Activated CD4-positive, alpha-beta memory T cell treated with anti-CD3 and anti-CD28 coated beads for 36 hours (primary cell): ENCODE data around the gene HERC3. TPM values are rescaled to one million over a fixed set of nuclear protein-coding genes. Genes with fewer than 3 reads are reported as not detected.

Experiments used
- CTCF ChIA-PET: fragments of 350-600 bp; sonication (Branson Sonifier 250); formaldehyde crosslinking; loops from one replicate; lab custom pipeline; 2021; ENCODE audit warnings: antibody characterized with exemption, inconsistent platforms; lab: Charles Lee
- POLR2A ChIA-PET: fragments of 350-600 bp; sonication (Branson Sonifier 250); formaldehyde crosslinking; loops from one replicate; lab custom pipeline; 2021; ENCODE audit warnings: antibody characterized with exemption; lab: Charles Lee
- DNase-seq: peaks from one replicate; pipeline ENCODE4 v3.0.0-alpha.2; 2020
- H3K27ac Mint-ChIP-seq: one replicate; pipeline ENCODE4 v1.8.0; 2021; ENCODE audit warnings: mixed read lengths
- H3K27me3 Mint-ChIP-seq: one replicate; pipeline ENCODE4 v1.8.0; 2021; ENCODE audit warnings: mixed read lengths
- H3K36me3 Mint-ChIP-seq: one replicate; pipeline ENCODE4 v1.8.0; 2021; ENCODE audit warnings: mixed read lengths
- H3K4me1 Mint-ChIP-seq: one replicate; pipeline ENCODE4 v1.8.0; 2021; ENCODE audit warnings: low read depth, mixed read lengths
- H3K4me3 Mint-ChIP-seq: one replicate; pipeline ENCODE4 v1.8.0; 2021; ENCODE audit warnings: mild to moderate bottlenecking, mixed read lengths
- H3K9me3 Mint-ChIP-seq: one replicate; pipeline ENCODE4 v1.8.0; 2021; ENCODE audit warnings: mixed read lengths
- intact Hi-C: fragments of 100-400 bp; cut with micrococcal nuclease; formaldehyde crosslinking; loops from one replicate; pipeline ENCODE4 v1.15.1; 2023
- total RNA-seq, 2 experiments: library from RNA; stranded (reverse); gene quantifications; one replicate each; pipeline ENCODE4 v1.2.3, GENCODE V29; 2021

Gene HERC3
- total RNA-seq, 2 experiments from 2014 or later: 29.0 to 30.2 TPM

GRCh38 chr4:88610771-88611170 lies 18.5 kb downstream of the HERC3 start:
- peak overlapping the region; percentile 77 for H3K27ac Mint-ChIP-seq
- H3K27me3 Mint-ChIP-seq: no peaks in the 10 kb centered on the region
- H3K9me3 Mint-ChIP-seq: peaks cover 2% of the 10 kb centered on the region
- peaks cover 74% of the 10 kb centered on the region for H3K4me1 Mint-ChIP-seq
- intact Hi-C loops: loop anchor here (5.0 kb wide), 2 partner anchors 37 to 192 kb away; no protein-coding TSS in a partner anchor
- H3K4me3 Mint-ChIP-seq: no peak overlapping the region
- peaks cover 39% of the 10 kb centered on the region for H3K36me3 Mint-ChIP-seq
- CTCF ChIA-PET: interaction anchor here (0.8 kb wide), 1 partner anchor 19 kb away, joined by 3 read pairs; the partner anchor contains the start of gene HERC3
- no peak for DNase-seq
- POLR2A ChIA-PET: interaction anchor here (0.9 kb wide), 1 partner anchor 10 kb away, joined by 3 read pairs; no protein-coding TSS in a partner anchor

DNA sequence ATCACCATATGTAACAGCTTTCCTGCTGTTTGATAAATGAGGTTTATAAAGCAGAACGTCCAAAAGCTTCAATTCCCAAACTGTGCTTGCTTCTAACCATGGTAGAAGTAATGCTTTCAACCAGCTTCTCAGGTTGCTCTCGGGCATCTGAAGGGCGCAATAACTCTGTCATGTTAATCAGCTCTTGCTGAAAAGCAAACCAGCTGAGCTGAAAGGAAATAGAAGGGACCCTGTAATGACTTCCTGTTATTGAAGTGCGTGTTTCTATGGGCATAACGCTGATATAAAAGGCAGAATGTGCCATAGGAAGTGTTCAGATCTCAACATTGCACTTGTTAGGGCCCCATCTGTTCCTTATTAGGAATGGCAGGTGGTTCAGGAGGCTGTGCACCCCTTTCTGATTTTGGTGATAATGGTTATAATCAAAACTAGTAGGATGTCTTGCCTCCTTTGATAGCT lies 21.2 kb downstream of the HERC3 start:
- Mint-ChIP-seq H3K36me3 (peaks cover 17% of the 10 kb centered on the region), H3K4me1 (peaks cover 78% of the 10 kb centered on the region), H3K9me3 (no peaks in the 10 kb centered on the region), H3K27ac (peak overlapping the region; percentile 87), H3K4me3 (peak overlapping the region; percentile 58), H3K27me3 (no peaks in the 10 kb centered on the region)
- ChIA-PET CTCF (interaction anchor here (1.2 to 3.1 kb wide), 7 partner anchors 15 to 74 kb away, joined by 4 to 8 read pairs (median 7); partner anchors contain the start of gene HERC3), POLR2A (interaction anchor here (0.7 to 3.4 kb wide), 3 partner anchors 10 to 330 kb away, joined by 3 to 28 read pairs (median 4); partner anchors contain the start of gene HERC3)
- DNase-seq: peak; percentile 48
- intact Hi-C loops: loop anchor here (2.0 to 5.0 kb wide), 3 partner anchors 17 to 189 kb away; no protein-coding TSS in a partner anchor

DNA sequence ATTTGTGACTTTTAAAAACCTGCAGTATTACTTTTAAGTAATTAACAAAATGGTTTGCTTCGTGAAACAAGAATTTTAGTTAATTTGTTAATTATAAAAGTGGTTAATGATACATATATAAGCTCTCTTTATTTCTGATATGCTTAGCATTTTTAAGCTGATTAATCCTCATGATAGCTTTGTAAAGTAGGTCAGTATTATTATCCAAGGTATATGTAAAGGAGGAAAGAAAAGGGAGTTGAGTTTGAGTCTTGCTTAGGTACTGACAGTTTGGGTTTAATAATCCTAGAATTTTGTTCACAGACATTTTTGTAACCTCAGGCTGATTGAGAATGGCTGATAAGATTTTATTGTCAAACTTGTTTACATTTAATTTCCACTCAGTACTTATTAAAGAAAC lies 21.8 kb downstream of the HERC3 start:
- Mint-ChIP-seq H3K36me3 (peaks cover 12% of the 10 kb centered on the region), H3K4me3 (no peak overlapping the region), H3K27ac (peak overlapping the region; percentile 87), H3K27me3 (no peaks in the 10 kb centered on the region), H3K4me1 (peaks cover 76% of the 10 kb centered on the region), H3K9me3 (no peaks in the 10 kb centered on the region)
- CTCF ChIA-PET: interaction anchor here (1.2 to 3.1 kb wide), 5 partner anchors 20 to 74 kb away, joined by 4 to 8 read pairs (median 7); partner anchors contain the start of gene HERC3
- POLR2A ChIA-PET: interaction anchor here (0.7 to 3.4 kb wide), 2 partner anchors 22 to 331 kb away, joined by 3 to 28 read pairs; partner anchors contain the start of gene HERC3
- no peak for DNase-seq
- intact Hi-C loops: loop anchor here (5.0 kb wide), 2 partner anchors 33 to 188 kb away; no protein-coding TSS in a partner anchor

DNA sequence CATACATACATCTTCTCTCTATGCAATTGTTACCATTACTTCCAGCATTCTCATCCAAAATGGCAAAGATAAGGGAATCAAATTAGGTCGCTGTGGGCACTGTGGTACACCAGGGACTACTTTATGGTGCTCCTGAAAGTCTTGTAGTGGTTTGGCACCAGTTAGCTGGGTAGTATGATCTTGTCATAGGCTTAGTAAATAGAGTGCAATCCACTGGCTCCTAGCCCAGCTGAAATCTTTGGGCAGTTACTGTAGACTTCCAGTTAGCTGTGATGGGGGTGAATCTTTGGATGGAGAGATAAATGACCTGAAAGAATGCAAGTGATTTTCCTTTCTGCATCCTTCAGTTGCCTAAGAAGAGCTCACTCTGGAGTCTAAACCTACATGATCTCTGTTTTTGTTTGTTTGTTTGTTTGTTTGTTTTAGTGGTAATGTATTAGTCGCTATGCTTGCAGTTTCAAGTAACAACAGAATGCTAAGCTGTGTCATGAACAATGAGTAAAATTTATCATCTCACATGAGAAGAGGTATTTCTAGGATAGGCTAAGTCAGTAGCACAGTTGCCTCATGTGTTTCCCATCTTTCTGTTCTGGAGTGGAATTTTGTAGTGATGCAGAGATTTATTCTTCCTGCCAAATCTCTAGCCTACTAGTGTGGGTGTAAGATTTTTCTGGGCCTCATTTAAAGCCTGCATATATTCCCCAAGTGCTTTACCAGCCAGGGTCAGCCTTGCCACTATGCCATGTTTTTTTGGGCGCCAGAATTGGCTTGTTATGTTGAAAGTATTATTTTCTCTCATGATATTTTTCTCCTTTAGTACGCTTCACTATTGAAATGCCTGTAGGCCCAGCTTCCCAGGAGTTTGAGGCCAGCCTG lies 24.2 kb downstream of the HERC3 start:
- POLR2A ChIA-PET: no interaction called here
- intact Hi-C loops: no loop called here
- Mint-ChIP-seq H3K36me3 (no peaks in the 10 kb centered on the region), H3K4me3 (no peak overlapping the region), H3K27ac (no peak overlapping the region), H3K27me3 (no peaks in the 10 kb centered on the region), H3K4me1 (peaks cover 58% of the 10 kb centered on the region), H3K9me3 (no peaks in the 10 kb centered on the region)
- no peak for DNase-seq
- CTCF ChIA-PET: interaction anchor here (1.3 kb wide), 1 partner anchor 22 kb away, joined by 3 read pairs; no protein-coding TSS in a partner anchor

DNA sequence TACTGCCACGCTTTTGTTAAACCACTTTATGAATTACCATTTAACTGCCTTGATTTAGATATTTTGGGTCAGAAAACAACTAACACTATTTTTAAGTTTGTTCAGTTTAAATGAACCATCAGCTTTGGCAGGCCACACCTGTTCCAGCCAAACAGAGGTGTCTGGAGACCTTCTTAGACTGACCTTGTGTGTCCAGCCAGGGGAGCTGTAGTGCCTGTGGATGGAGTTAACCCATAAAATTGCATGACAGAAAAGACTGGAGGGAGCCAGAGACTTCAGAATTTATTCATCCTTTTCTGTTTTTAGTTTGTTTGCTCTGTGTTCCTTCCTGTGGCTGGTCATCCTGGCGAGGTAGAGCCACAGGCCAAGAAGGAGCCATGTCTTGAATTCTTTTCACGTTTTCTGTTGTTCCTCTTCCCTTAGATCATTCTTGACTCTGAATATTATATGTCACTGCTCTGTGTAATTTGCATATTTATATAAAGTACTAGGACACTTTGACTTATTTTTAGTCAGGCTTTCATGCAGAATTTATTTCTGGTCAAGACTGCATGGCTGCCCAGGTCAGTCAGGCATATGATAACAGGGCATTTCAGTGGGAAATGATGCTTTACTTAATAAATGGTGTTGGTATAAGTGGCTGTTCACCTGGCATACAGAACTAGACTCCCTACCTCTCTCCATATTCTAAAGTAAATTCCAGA lies 26.7 kb downstream of the HERC3 start:
- intact Hi-C loops: no loop called here
- ChIA-PET POLR2A (no interaction called here), CTCF (no interaction called here)
- H3K4me3 Mint-ChIP-seq: no peak overlapping the region
- peaks cover 12% of the 10 kb centered on the region for H3K36me3 Mint-ChIP-seq
- H3K27ac Mint-ChIP-seq: no peak overlapping the region
- H3K9me3 Mint-ChIP-seq: peaks cover 7% of the 10 kb centered on the region
- no peak for DNase-seq
- H3K4me1 Mint-ChIP-seq: peaks cover 47% of the 10 kb centered on the region
- no peaks in the 10 kb centered on the region for H3K27me3 Mint-ChIP-seq

GRCh38 chr4:88619971-88620370 lies 27.7 kb downstream of the HERC3 start:
- POLR2A ChIA-PET: interaction anchor here (1.0 to 1.1 kb wide), 2 partner anchors 9 to 27 kb away, joined by 3 read pairs; no protein-coding TSS in a partner anchor
- peaks cover 38% of the 10 kb centered on the region for H3K4me1 Mint-ChIP-seq

GRCh38 chr4:88621763-88622327 lies 29.6 kb downstream of the HERC3 start:
- CTCF ChIA-PET: no interaction called here
- Mint-ChIP-seq H3K27me3 (no peaks in the 10 kb centered on the region), H3K27ac (no peak overlapping the region), H3K36me3 (peaks cover 24% of the 10 kb centered on the region), H3K4me1 (peaks cover 28% of the 10 kb centered on the region), H3K9me3 (peaks cover 12% of the 10 kb centered on the region), H3K4me3 (no peak overlapping the region)
- no peak for DNase-seq
- intact Hi-C loops: no loop called here
- POLR2A ChIA-PET: no interaction called here

More at GRCh38 chr4:88619971-88620370, 27.7 kb downstream of the HERC3 start:
- peaks cover 22% of the 10 kb centered on the region for H3K36me3 Mint-ChIP-seq
- CTCF ChIA-PET: no interaction called here
- DNase-seq: no peak
- no peak overlapping the region for H3K4me3 Mint-ChIP-seq
- H3K27ac Mint-ChIP-seq: no peak overlapping the region
- intact Hi-C loops: no loop called here
- H3K27me3 Mint-ChIP-seq: no peaks in the 10 kb centered on the region
- peaks cover 12% of the 10 kb centered on the region for H3K9me3 Mint-ChIP-seq

DNA sequence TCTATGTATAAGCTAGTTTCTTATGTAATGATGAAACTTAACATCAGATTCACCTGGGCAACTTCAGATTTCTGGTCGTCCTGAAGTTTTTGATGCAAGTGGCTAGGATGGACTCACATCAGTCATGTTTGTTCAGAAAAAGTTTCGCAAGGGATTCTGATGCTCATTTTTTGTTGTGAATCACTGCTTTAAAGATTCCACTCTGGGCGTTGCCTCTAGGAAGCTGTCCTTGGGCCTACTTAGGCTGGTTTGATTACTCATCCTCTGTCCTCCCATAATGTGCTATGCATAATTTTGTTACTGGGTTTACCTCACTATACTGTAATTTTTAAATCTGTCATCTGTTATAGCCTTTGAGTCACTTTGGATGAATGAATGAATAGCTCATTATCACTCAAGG lies 30.8 kb downstream of the HERC3 start:
- peaks cover 28% of the 10 kb centered on the region for H3K4me1 Mint-ChIP-seq
- H3K27me3 Mint-ChIP-seq: no peaks in the 10 kb centered on the region
- DNase-seq: no peak
- intact Hi-C loops: loop anchor here (1.0 kb wide), 1 partner anchor 11 kb away; no protein-coding TSS in a partner anchor
- no peak overlapping the region for H3K27ac Mint-ChIP-seq
- H3K4me3 Mint-ChIP-seq: no peak overlapping the region
- CTCF ChIA-PET: interaction anchor here (1.0 kb wide), 2 partner anchors 30 to 84 kb away, joined by 3 read pairs; no protein-coding TSS in a partner anchor
- peaks cover 12% of the 10 kb centered on the region for H3K9me3 Mint-ChIP-seq
- POLR2A ChIA-PET: interaction anchor here (1.0 kb wide), 1 partner anchor 10 kb away, joined by 4 read pairs; no protein-coding TSS in a partner anchor
- peaks cover 24% of the 10 kb centered on the region for H3K36me3 Mint-ChIP-seq

GRCh38 chr4:88628746-88629145 lies 36.5 kb downstream of the HERC3 start:
- ChIA-PET POLR2A (no interaction called here), CTCF (interaction anchor here (1.1 kb wide), 1 partner anchor 89 kb away, joined by 4 read pairs; no protein-coding TSS in a partner anchor)
- Mint-ChIP-seq H3K36me3 (peaks cover 27% of the 10 kb centered on the region), H3K27ac (no peak overlapping the region), H3K9me3 (peaks cover 18% of the 10 kb centered on the region), H3K27me3 (no peaks in the 10 kb centered on the region), H3K4me1 (peaks cover 29% of the 10 kb centered on the region), H3K4me3 (no peak overlapping the region)
- intact Hi-C loops: no loop called here
- no peak for DNase-seq

GRCh38 chr4:88629826-88630225 lies 37.5 kb downstream of the HERC3 start:
- H3K36me3 Mint-ChIP-seq: peaks cover 16% of the 10 kb centered on the region
- H3K27ac Mint-ChIP-seq: no peak overlapping the region
- peaks cover 11% of the 10 kb centered on the region for H3K9me3 Mint-ChIP-seq
- DNase-seq: no peak
- intact Hi-C loops: loop anchor here (2.0 to 5.0 kb wide), 2 partner anchors 17 to 38 kb away; partner anchors contain the start of gene HERC3
- H3K4me1 Mint-ChIP-seq: peaks cover 26% of the 10 kb centered on the region
- no peaks in the 10 kb centered on the region for H3K27me3 Mint-ChIP-seq
- no peak overlapping the region for H3K4me3 Mint-ChIP-seq
- POLR2A ChIA-PET: interaction anchor here (0.8 kb wide), 1 partner anchor 37 kb away, joined by 3 read pairs; no protein-coding TSS in a partner anchor
- CTCF ChIA-PET: interaction anchor here (1.0 to 1.2 kb wide), 2 partner anchors 36 to 90 kb away, joined by 3 to 6 read pairs; no protein-coding TSS in a partner anchor

GRCh38 chr4:88630756-88631155 lies 38.5 kb downstream of the HERC3 start:
- H3K4me1 Mint-ChIP-seq: peaks cover 26% of the 10 kb centered on the region
- intact Hi-C loops: loop anchor here (2.0 to 5.0 kb wide), 2 partner anchors 18 to 38 kb away; partner anchors contain the start of gene HERC3
- DNase-seq: no peak
- no peak overlapping the region for H3K4me3 Mint-ChIP-seq
- H3K36me3 Mint-ChIP-seq: peaks cover 13% of the 10 kb centered on the region
- H3K27ac Mint-ChIP-seq: no peak overlapping the region
- peaks cover 11% of the 10 kb centered on the region for H3K9me3 Mint-ChIP-seq
- no peaks in the 10 kb centered on the region for H3K27me3 Mint-ChIP-seq
- CTCF ChIA-PET: interaction anchor here (1.0 kb wide), 1 partner anchor 37 kb away, joined by 3 read pairs; no protein-coding TSS in a partner anchor
- POLR2A ChIA-PET: interaction anchor here (0.8 kb wide), 1 partner anchor 38 kb away, joined by 3 read pairs; no protein-coding TSS in a partner anchor
